Measurements from ENCODE around the gene LRRIQ1. TPM values are rescaled to one million over a fixed set of nuclear protein-coding genes. Genes with fewer than 3 reads are reported as not detected.

LRRIQ1 gene
- total RNA-seq, 1 donor from 2014 or later: not detected

DNA sequence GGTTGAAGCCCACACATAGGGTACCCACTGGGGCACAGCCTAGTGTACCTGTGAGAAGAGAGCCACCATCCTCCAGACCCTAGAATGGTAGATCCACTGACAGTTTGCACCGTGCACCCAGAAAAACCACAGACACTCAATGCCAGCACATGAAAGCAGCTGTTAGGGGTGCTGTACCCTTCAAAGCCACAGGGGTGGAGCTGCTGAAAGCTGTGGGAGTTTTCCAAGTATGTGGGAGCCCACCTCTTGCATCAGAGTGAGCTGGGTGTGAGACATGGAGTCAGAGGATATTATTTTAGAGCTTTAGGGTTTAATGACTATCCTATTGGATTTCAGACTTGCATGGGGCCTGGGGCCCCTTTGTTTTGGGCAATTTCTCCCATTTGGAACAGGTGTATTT lies 30.5 kb upstream of the LRRIQ1 start:
- Mint-ChIP-seq H3K4me3 (ENCODE audit: unreplicated experiment) (no peak overlapping the region), H3K36me3 (ENCODE audit: unreplicated experiment) (no peaks in the 10 kb centered on the region), H3K9me3 (ENCODE audit: unreplicated experiment) (no peaks in the 10 kb centered on the region), H3K27me3 (ENCODE audit: unreplicated experiment) (peaks cover 2% of the 10 kb centered on the region), H3K27ac (ENCODE audit: unreplicated experiment) (no peak overlapping the region), H3K4me1 (ENCODE audit: unreplicated experiment) (no peaks in the 10 kb centered on the region)
- DNase-seq (ENCODE audit: extremely low spot score, unreplicated experiment): no peak
- TF ChIP-seq CTCF (IDR thresholded peaks at IDR 0.05): no peak

DNA sequence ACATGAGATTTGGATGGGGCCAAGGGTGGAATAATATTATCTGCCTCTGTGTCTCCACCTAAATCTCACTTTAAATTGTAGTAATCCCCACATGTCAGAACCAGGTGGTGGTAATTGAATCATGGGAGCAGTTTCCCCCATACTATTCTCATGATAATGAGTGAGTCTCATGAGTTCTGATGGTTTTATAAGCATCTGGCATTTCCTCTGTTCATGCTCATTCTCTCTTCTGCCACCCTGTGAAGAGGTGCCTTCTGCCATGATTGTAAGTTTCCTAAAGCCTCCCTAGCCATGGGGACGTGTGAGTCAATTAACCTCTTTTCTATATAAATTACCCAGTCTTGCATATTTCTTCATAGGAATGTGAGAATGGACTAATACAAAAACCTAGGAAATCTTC lies 29.9 kb upstream of the LRRIQ1 start:
- no peaks in the 10 kb centered on the region for H3K36me3 Mint-ChIP-seq (ENCODE audit: unreplicated experiment)
- no peaks in the 10 kb centered on the region for H3K9me3 Mint-ChIP-seq (ENCODE audit: unreplicated experiment)
- no peak overlapping the region for H3K4me3 Mint-ChIP-seq (ENCODE audit: unreplicated experiment)
- no peak overlapping the region for H3K27ac Mint-ChIP-seq (ENCODE audit: unreplicated experiment)
- no peaks in the 10 kb centered on the region for H3K4me1 Mint-ChIP-seq (ENCODE audit: unreplicated experiment)
- TF ChIP-seq CTCF (IDR thresholded peaks at IDR 0.05): no peak
- H3K27me3 Mint-ChIP-seq (ENCODE audit: unreplicated experiment): peaks cover 4% of the 10 kb centered on the region
- DNase-seq (ENCODE audit: extremely low spot score, unreplicated experiment): no peak

- Mint-ChIP-seq H3K4me1 (ENCODE audit: unreplicated experiment) (no peaks in the 10 kb centered on the region), H3K36me3 (ENCODE audit: unreplicated experiment) (no peaks in the 10 kb centered on the region), H3K27ac (ENCODE audit: unreplicated experiment) (no peak overlapping the region), H3K27me3 (ENCODE audit: unreplicated experiment) (peaks cover 13% of the 10 kb centered on the region), H3K9me3 (ENCODE audit: unreplicated experiment) (no peaks in the 10 kb centered on the region), H3K4me3 (ENCODE audit: unreplicated experiment) (no peak overlapping the region)
- TF ChIP-seq CTCF (IDR thresholded peaks at IDR 0.05): no peak
- DNase-seq (ENCODE audit: extremely low spot score, unreplicated experiment): no peak
Measured at GRCh38 chr12:85007836-85008235, 28.3 kb upstream of the LRRIQ1 start.

DNA sequence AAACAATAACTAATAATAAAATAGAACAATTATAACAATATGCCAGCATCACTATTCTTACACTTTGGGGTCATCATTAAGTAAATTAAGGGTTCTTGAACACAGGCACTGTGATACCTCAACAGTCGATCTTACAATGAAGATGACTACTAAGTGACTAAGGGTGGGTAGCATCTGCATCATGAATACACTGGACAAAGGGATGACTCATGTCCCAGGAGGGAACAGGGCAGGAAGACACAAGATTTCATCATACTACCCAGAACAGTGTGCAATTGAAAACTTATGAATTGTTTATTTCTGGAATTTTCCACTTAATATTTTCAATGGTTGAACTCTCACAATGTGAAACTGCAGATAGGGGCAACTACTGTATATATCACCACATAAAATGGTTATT lies 19.7 kb upstream of the LRRIQ1 start:
- no peak for DNase-seq (ENCODE audit: extremely low spot score, unreplicated experiment)
- TF ChIP-seq CTCF (IDR thresholded peaks at IDR 0.05): no peak
- Mint-ChIP-seq H3K4me3 (ENCODE audit: unreplicated experiment) (no peak overlapping the region), H3K27me3 (ENCODE audit: unreplicated experiment) (peaks cover 15% of the 10 kb centered on the region), H3K36me3 (ENCODE audit: unreplicated experiment) (no peaks in the 10 kb centered on the region), H3K27ac (ENCODE audit: unreplicated experiment) (no peak overlapping the region), H3K4me1 (ENCODE audit: unreplicated experiment) (peaks cover 7% of the 10 kb centered on the region), H3K9me3 (ENCODE audit: unreplicated experiment) (no peaks in the 10 kb centered on the region)

- H3K36me3 Mint-ChIP-seq (ENCODE audit: unreplicated experiment): no peaks in the 10 kb centered on the region
- no peak overlapping the region for H3K4me3 Mint-ChIP-seq (ENCODE audit: unreplicated experiment)
- H3K27ac Mint-ChIP-seq (ENCODE audit: unreplicated experiment): no peak overlapping the region
- TF ChIP-seq CTCF (IDR thresholded peaks at IDR 0.05): no peak
- H3K9me3 Mint-ChIP-seq (ENCODE audit: unreplicated experiment): no peaks in the 10 kb centered on the region
- peaks cover 7% of the 10 kb centered on the region for H3K4me1 Mint-ChIP-seq (ENCODE audit: unreplicated experiment)
- H3K27me3 Mint-ChIP-seq (ENCODE audit: unreplicated experiment): peaks cover 16% of the 10 kb centered on the region
- DNase-seq (ENCODE audit: extremely low spot score, unreplicated experiment): no peak
Measured at GRCh38 chr12:85017133-85017532, 19.0 kb upstream of the LRRIQ1 start.
